ENCODE results near the gene PIP5K1C.

DNA sequence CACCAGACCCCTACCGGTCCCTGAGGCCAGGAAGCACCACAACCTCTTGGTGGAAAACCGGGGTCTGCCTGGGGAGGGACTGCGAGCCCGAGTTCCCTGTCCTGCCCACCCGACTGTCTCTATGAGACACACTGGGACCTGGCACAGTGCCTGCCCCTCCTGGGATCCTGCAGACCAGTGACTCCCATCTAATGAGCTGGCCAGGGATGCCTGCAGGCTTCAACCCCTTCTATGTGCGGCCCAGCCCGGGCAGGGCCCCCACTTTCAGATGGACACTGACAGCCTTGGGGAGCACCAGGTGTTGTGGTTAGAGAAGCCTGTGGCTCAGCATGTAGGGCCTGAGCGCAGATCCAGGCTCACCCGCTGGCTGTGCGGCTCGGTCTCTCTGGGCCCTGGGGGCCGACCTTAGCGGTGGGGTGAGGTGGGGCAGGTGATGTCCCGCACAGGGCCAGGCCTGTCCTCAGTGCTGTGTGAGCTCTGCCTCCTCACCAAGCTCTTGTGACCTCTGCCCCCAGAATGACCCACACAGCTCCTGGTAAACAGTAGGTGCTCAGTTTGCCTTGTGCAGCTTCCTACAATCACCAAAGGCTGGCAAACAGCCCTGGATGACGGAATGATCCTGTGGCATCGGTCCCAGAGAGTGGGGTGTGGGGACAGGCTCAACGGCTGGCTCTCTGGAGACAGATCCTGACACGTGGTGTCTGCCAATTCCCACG lies 55.8 kb downstream of the PIP5K1C start:
- TF ChIP-seq TAF1 (IDR thresholded peaks at IDR 0.05; ENCODE audit: borderline replicate concordance, insufficient read depth, low read length) (no peak), POLR2AphosphoS5 (IDR thresholded peaks at IDR 0.05; ENCODE audit: low read depth, low read length) (no peak), SIN3A (IDR thresholded peaks at IDR 0.05; ENCODE audit: borderline replicate concordance, insufficient read depth, low read length) (no peak), FOXP2 (optimal IDR thresholded peaks at IDR 0.05; ENCODE audit: borderline replicate concordance, extremely low read depth, extremely low read length, insufficient read depth) (no peak)
- TF ChIP-seq, protein P1, sequence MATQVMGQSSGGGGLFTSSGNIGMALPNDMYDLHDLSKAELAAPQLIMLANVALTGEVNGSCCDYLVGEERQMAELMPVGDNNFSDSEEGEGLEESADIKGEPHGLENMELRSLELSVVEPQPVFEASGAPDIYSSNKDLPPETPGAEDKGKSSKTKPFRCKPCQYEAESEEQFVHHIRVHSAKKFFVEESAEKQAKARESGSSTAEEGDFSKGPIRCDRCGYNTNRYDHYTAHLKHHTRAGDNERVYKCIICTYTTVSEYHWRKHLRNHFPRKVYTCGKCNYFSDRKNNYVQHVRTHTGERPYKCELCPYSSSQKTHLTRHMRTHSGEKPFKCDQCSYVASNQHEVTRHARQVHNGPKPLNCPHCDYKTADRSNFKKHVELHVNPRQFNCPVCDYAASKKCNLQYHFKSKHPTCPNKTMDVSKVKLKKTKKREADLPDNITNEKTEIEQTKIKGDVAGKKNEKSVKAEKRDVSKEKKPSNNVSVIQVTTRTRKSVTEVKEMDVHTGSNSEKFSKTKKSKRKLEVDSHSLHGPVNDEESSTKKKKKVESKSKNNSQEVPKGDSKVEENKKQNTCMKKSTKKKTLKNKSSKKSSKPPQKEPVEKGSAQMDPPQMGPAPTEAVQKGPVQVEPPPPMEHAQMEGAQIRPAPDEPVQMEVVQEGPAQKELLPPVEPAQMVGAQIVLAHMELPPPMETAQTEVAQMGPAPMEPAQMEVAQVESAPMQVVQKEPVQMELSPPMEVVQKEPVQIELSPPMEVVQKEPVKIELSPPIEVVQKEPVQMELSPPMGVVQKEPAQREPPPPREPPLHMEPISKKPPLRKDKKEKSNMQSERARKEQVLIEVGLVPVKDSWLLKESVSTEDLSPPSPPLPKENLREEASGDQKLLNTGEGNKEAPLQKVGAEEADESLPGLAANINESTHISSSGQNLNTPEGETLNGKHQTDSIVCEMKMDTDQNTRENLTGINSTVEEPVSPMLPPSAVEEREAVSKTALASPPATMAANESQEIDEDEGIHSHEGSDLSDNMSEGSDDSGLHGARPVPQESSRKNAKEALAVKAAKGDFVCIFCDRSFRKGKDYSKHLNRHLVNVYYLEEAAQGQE (IDR thresholded peaks at IDR 0.05; ENCODE audit: insufficient read depth in 1 of 2, low read depth in 2 of 2, low read length in 2 of 2): no peak

Data from PFSK-1 (cell line).